GM18870 (cell line): ENCODE results near the gene TCF7L2.
A peak's percentile ranks its signal among the peaks of the same experiment; 100 is the strongest.

Experiments
- ATAC-seq: cut with Tn5 transposase; IDR thresholded peaks from one replicate; pipeline ENCODE4 v1.9.1; 2021; ENCODE audit warnings: moderate library complexity; ENCODE audit not compliant: unreplicated experiment

TCF7L2 gene

GRCh38 chr10:112963835-112964234 lies 13.8 kb downstream of the TCF7L2 start:
- ATAC-seq: no peak

GRCh38 chr10:112964482-112964881 lies 14.4 kb downstream of the TCF7L2 start:
- no peak for ATAC-seq

- no peak for ATAC-seq
Measured at GRCh38 chr10:112966194-112966855, 16.3 kb downstream of the TCF7L2 start.

GRCh38 chr10:112967200-112967599 lies 17.2 kb downstream of the TCF7L2 start:
- ATAC-seq: no peak

GRCh38 chr10:112969131-112969530 lies 19.1 kb downstream of the TCF7L2 start:
- no peak for ATAC-seq

- ATAC-seq: no peak
Measured at GRCh38 chr10:112969542-112969941, 19.5 kb downstream of the TCF7L2 start.

- ATAC-seq: no peak
Measured at GRCh38 chr10:112970021-112970420, 20.0 kb downstream of the TCF7L2 start.

- no peak for ATAC-seq
Measured at GRCh38 chr10:112972606-112973005, 22.6 kb downstream of the TCF7L2 start.

- no peak for ATAC-seq
Measured at GRCh38 chr10:112973046-112973445, 23.0 kb downstream of the TCF7L2 start.

- ATAC-seq: no peak
Measured at GRCh38 chr10:112973805-112974204, 23.8 kb downstream of the TCF7L2 start.

- no peak for ATAC-seq
Measured at GRCh38 chr10:112977426-112977898, 27.4 kb downstream of the TCF7L2 start.

- ATAC-seq: no peak
Measured at GRCh38 chr10:112979927-112980326, 29.9 kb downstream of the TCF7L2 start.

- no peak for ATAC-seq
Measured at GRCh38 chr10:112980937-112981336, 30.9 kb downstream of the TCF7L2 start.

GRCh38 chr10:112981553-112981952 lies 31.5 kb downstream of the TCF7L2 start:
- peak; percentile 99 for ATAC-seq

GRCh38 chr10:112983444-112984056 lies 33.5 kb downstream of the TCF7L2 start:
- no peak for ATAC-seq

- ATAC-seq: no peak
Measured at GRCh38 chr10:112984756-112985155, 34.7 kb downstream of the TCF7L2 start.

GRCh38 chr10:112985690-112986543 lies 35.9 kb downstream of the TCF7L2 start:
- ATAC-seq: peak; percentile 37

GRCh38 chr10:112986544-112987190 lies 36.6 kb downstream of the TCF7L2 start:
- ATAC-seq: no peak

- ATAC-seq: no peak
Measured at GRCh38 chr10:112988839-112989406, 38.9 kb downstream of the TCF7L2 start.

- no peak for ATAC-seq
Measured at GRCh38 chr10:112989826-112990225, 39.8 kb downstream of the TCF7L2 start.

- no peak for ATAC-seq
Measured at GRCh38 chr10:112990271-112990670, 40.2 kb downstream of the TCF7L2 start.
